ENCODE data around the gene PUM1.
A peak's percentile ranks its signal among the peaks of the same experiment; 100 is the strongest.
"Not testable (repeated sequence)": the region's sequence is repeated elsewhere in the genome, so short reads cannot be mapped to it uniquely, and the experiment has no call there.

PUM1 gene

GRCh38 chr1:30965924-30966599, 99.5 kb downstream of the PUM1 start:
- no peak for FAIRE-seq

DNA sequence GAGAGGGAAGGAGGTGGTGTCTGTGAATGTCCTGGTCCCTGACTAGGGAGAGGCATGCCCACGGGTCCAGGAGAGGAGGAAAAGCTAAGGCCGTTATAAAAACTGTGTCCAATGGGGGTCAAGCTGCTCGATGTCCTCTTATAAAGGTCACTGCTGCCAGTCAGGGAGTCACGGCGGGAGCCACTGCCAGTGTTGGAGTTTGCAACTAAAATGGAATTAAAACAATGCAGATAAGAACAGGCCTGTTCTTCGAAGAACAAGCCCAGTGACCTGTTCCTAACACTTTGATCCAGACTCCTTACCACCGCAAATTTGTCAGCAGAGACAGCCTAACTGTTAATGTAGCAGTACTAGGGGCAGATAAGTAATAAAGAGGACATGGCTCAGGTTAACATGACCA, 100.8 kb downstream of the PUM1 start:
- DNase-seq (ENCODE audit: low spot score): no peak
- no peak for FAIRE-seq

More at GRCh38 chr1:30965924-30966599, 99.5 kb downstream of the PUM1 start:
- no peak for DNase-seq (ENCODE audit: low spot score)

GRCh38 chr1:30962609-30963508, 102.7 kb downstream of the PUM1 start:
- DNase-seq (ENCODE audit: low spot score) (no peak), FAIRE-seq (no peak)

GRCh38 chr1:30957560-30958222, 107.8 kb downstream of the PUM1 start:
- FAIRE-seq (no peak), DNase-seq (ENCODE audit: low spot score) (no peak)

DNA sequence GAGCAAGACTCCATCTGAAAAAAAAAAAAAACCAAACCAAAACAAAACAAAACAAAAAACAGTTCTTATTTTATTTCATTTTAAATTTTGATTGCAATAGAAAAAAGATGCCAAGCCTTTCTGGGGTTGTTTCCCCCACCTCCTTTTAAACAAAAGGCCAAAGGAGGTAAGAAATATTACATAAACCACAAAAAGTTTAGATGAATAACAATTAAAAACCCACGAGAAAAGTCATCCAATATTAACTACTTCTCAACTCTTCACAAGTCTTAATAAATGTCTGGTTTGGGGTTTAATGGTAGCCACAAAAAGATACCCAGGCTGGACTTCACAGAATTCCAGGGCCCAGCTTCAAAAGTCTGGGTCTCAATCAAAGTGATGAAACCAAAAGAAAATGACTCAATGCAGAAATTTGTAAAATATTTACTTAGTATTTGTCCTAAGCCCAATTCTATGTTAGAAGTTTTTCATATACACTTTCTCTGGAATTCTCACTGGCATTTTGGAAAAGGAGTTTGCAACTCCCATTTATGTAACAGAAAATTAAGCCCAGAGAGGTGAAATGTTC, 110.0 kb downstream of the PUM1 start:
- no peak for FAIRE-seq

DNA sequence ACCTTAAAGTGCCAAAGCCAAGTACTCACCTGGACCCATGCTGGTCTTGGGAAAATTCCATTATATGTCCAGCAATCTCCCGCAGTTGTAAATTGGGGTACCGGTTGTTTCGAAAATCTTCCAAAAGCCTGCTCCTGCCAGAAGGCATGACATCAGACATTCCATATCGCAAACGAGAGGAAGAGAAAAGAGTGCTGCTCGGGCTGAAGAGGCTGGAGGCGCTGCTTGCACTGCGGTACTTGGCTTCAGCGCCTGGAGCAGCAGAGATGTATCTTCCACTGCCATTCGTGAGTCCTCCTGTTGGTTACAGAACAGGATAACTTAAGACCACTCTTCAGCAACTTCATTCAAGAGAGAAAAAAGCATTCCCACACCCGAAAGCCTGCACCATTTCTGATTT, 111.8 kb downstream of the PUM1 start:
- FAIRE-seq (no peak), DNase-seq (ENCODE audit: low spot score) (no peak)

More for the DNA sequence above, 110.0 kb downstream of the PUM1 start:
- no peak for DNase-seq (ENCODE audit: low spot score)

DNA sequence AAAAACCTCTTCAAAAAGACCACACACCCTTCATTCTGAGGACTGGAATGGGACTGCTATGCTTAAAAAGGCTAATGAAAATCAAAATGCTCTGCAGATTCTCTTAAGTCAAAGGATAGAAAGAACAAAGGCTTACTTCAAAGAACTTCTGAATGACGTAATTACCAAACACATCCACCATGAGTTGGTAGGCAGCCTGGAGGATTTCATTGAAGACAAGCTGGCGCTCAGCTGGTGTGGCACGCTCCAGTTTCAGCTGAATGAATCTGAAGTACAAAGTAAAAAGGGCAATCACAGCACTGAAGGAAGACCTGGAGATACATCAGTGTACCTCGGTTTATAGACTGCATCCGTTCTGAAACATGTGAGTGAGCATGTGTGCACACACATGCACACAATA, 113.4 kb downstream of the PUM1 start:
- no peak for DNase-seq (ENCODE audit: low spot score)
- no peak for FAIRE-seq

DNA sequence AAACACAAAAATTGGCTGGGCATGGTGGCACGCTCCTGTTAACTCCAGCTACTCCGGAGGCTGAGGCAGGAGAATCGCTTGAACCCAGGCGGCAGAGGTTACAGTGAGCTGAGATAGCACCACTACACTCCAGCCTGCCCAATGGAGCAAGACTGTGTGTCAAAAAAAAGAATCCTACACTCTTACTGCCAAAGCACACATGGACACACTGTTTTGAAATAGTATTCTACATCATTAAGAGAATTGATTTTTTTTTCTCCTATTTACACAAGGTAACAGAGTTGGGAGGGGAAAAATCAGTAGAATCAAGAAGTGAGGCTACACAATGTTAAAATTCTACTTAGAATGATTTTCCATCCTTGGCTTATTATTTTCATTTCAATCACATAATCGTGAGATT, 114.8 kb downstream of the PUM1 start:
- DNase-seq (ENCODE audit: low spot score) (no peak), FAIRE-seq (no peak)

GRCh38 chr1:30950053-30950452, 115.5 kb downstream of the PUM1 start:
- DNase-seq (ENCODE audit: low spot score) (no peak), FAIRE-seq (no peak)

DNA sequence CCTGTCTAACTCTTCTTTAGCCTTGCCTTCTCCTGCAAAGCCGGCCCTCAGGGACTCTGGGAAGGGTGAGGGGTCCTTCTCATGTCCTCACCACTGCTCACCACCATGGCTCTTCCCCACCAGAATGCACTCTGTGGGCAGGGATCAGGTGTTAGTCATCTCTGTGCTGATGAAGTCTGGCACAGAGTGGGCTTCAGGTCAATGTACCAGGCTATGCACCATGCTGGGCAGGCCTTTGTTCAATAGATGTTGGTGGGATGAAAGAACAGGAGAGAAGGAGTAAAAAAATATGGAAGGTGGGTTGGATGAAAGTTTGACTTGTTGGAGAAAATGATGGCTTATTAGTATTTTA, 116.1 kb downstream of the PUM1 start:
- FAIRE-seq; DNase-seq (ENCODE audit: low spot score): not testable (repeated sequence)

- not testable (repeated sequence) for FAIRE-seq; DNase-seq (ENCODE audit: low spot score)
These were observed 116.6 kb downstream of the PUM1 start for GRCh38 chr1:30948813-30949486.

DNA sequence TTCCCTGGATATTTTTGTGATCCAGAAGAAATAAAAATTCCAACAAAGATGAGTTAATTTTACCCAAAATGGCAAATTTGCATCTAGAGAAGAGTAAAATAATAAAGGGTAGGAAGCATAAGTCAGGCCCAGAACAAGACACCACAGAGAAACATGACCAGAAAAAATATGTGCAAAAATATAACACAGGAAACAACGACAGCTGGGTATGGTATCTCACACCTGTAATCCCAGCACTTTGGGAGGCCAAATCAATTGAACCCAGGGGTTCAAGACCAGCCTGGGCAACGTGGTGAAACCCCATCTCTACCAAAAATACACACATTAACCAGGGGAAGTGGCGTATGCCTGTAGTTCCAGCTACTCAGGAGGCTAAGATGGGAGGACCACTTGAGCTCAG, 117.2 kb downstream of the PUM1 start:
- no peak for DNase-seq (ENCODE audit: low spot score)
- FAIRE-seq: no peak

DNA sequence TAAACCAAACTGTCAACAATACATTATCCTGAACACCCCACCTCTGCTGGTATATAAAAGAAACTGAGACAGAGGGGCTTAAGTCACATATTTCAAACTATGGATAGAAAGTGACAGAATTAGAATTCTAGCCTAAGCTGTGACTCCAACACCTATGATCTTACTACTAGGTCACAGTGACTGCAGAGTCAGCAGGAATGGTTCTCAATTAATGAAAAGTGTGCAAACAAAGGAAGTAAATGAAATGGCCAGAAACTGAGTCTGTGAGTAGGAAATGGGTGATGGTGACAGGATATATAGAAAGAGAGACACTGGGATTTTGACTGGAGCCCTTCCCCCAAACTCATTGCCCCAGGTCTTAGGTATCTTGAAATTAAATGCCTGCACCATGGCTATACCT, 118.3 kb downstream of the PUM1 start:
- DNase-seq (ENCODE audit: low spot score): no peak
- FAIRE-seq: no peak

- FAIRE-seq (no peak), DNase-seq (ENCODE audit: low spot score) (no peak)
These were observed 123.1 kb downstream of the PUM1 start for GRCh38 chr1:30942326-30942963.

DNA sequence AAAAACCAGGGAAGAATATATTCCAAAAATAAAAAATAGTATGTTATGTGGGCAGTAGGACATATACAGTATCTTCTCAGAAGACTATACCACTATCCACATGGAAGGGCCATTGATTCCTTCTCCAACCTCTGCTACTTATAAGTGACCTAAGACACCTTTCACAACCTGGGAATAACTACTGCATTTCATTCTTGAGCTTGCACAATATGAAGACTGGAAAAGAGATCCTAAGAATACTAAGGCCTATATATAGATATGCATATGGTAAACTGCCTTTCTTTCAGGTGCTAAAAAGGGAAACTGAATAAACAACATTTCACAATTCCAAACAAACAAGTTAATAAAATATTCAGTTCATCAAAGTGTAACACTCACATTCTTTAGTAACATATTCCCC, 125.0 kb downstream of the PUM1 start:
- no peak for FAIRE-seq
- DNase-seq (ENCODE audit: low spot score): no peak

GRCh38 chr1:30936541-30937171, 128.9 kb downstream of the PUM1 start:
- peak; percentile 53 for FAIRE-seq
- DNase-seq (ENCODE audit: low spot score): no peak

- FAIRE-seq: peak; percentile 55
- not testable (repeated sequence) for DNase-seq (ENCODE audit: low spot score)
These were observed 129.8 kb downstream of the PUM1 start for GRCh38 chr1:30935758-30936157.

- DNase-seq (ENCODE audit: low spot score): no peak
- no peak for FAIRE-seq
These were observed 130.9 kb downstream of the PUM1 start for GRCh38 chr1:30934613-30935012.

DNA sequence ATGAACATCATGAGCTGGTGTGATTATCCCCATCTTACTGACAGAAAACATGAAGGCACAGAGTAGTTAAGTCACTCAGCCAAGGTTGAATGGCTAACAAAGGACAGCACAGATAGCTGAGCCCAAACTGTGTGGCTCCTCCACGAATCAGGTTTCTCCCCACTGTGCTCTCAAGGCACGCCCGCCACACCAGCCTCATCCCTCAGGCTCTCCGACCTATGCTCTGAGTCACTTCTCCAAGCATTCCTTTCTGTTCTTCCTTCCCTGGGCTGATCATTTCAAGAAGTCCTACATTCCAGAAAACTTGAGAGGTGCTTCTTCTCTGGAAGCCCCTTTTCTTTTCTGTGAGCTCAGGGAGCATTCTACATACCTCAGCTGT, 131.7 kb downstream of the PUM1 start:
- FAIRE-seq: no peak
- peak; percentile 51 for DNase-seq (ENCODE audit: low spot score)

- DNase-seq (ENCODE audit: low spot score) (no peak), FAIRE-seq (no peak)
These were observed 134.8 kb downstream of the PUM1 start for GRCh38 chr1:30930631-30931173.

All from urothelium cell line (cell line).